GM23248 (cell line): ENCODE data around the gene SKOR2.

Source experiments
- EZH2 ChIP-seq: fragments of 200-600 bp; sonication (generic); IDR thresholded peaks from 2 replicates; pipeline ENCODE4 v1.6.1; 2018; ENCODE audit warnings: antibody characterized with exemption, mild to moderate bottlenecking; ENCODE audit not compliant: insufficient read depth, poor library complexity, severe bottlenecking
- EZH2phosphoT487 ChIP-seq: fragments of 200-600 bp; sonication (generic); IDR thresholded peaks from 2 replicates; pipeline ENCODE4 v1.6.1; 2018; ENCODE audit warnings: antibody characterized with exemption, moderate library complexity, mild to moderate bottlenecking, low read depth; ENCODE audit not compliant: insufficient read depth

GRCh38 chr18:47249314-47249981, 2.0 kb downstream of the SKOR2 start:
- TF ChIP-seq EZH2 (peak; percentile 69), EZH2phosphoT487 (0 out of 2 replicates have a peak, but pooled peaks have one; percentile 59)
